Measurements from ENCODE around the gene NTM.

The NTM gene

GRCh38 chr11:132047167-132047566, 676.8 kb downstream of the NTM start:
- TF ChIP-seq ZNF274 (IDR thresholded peaks at IDR 0.05; ENCODE audit: low read depth, low read length) = no peak
- no peak overlapping the region for H3K4me3 ChIP-seq (ENCODE audit: low read length)

- no peak for TF ChIP-seq ZNF274 (IDR thresholded peaks at IDR 0.05; ENCODE audit: low read depth, low read length)
Measured at GRCh38 chr11:132048040-132048439, 677.6 kb downstream of the NTM start.

GRCh38 chr11:132049205-132049604, 678.8 kb downstream of the NTM start:
- TF ChIP-seq ZNF274 (IDR thresholded peaks at IDR 0.05; ENCODE audit: low read depth, low read length) = no peak
- H3K4me3 ChIP-seq (ENCODE audit: low read length) = no peak overlapping the region

More at GRCh38 chr11:132048040-132048439, 677.6 kb downstream of the NTM start:
- no peak overlapping the region for H3K4me3 ChIP-seq (ENCODE audit: low read length)

GRCh38 chr11:132050049-132050448, 679.6 kb downstream of the NTM start:
- H3K4me3 ChIP-seq (ENCODE audit: low read length) = no peak overlapping the region
- TF ChIP-seq ZNF274 (IDR thresholded peaks at IDR 0.05; ENCODE audit: low read depth, low read length) = no peak

GRCh38 chr11:132050577-132051165, 680.3 kb downstream of the NTM start:
- TF ChIP-seq ZNF274 (IDR thresholded peaks at IDR 0.05; ENCODE audit: low read depth, low read length) = no peak
- no peak overlapping the region for H3K4me3 ChIP-seq (ENCODE audit: low read length)

- no peak for TF ChIP-seq ZNF274 (IDR thresholded peaks at IDR 0.05; ENCODE audit: low read depth, low read length)
- H3K4me3 ChIP-seq (ENCODE audit: low read length) = no peak overlapping the region
Measured at GRCh38 chr11:132051704-132052103, 681.3 kb downstream of the NTM start.

GRCh38 chr11:132052342-132052741, 681.9 kb downstream of the NTM start:
- no peak overlapping the region for H3K4me3 ChIP-seq (ENCODE audit: low read length)
- no peak for TF ChIP-seq ZNF274 (IDR thresholded peaks at IDR 0.05; ENCODE audit: low read depth, low read length)

GRCh38 chr11:132052904-132053303, 682.5 kb downstream of the NTM start:
- no peak for TF ChIP-seq ZNF274 (IDR thresholded peaks at IDR 0.05; ENCODE audit: low read depth, low read length)

GRCh38 chr11:132054822-132055221, 684.4 kb downstream of the NTM start:
- H3K4me3 ChIP-seq (ENCODE audit: low read length) = no peak overlapping the region
- no peak for TF ChIP-seq ZNF274 (IDR thresholded peaks at IDR 0.05; ENCODE audit: low read depth, low read length)

More at GRCh38 chr11:132052904-132053303, 682.5 kb downstream of the NTM start:
- H3K4me3 ChIP-seq (ENCODE audit: low read length) = no peak overlapping the region

- H3K4me3 ChIP-seq (ENCODE audit: low read length) = no peak overlapping the region
- TF ChIP-seq ZNF274 (IDR thresholded peaks at IDR 0.05; ENCODE audit: low read depth, low read length) = no peak
Measured at GRCh38 chr11:132055296-132055695, 684.9 kb downstream of the NTM start.

GRCh38 chr11:132056689-132057088, 686.3 kb downstream of the NTM start:
- TF ChIP-seq ZNF274 (IDR thresholded peaks at IDR 0.05; ENCODE audit: low read depth, low read length) = no peak
- H3K4me3 ChIP-seq (ENCODE audit: low read length) = no peak overlapping the region

GRCh38 chr11:132057266-132057665, 686.9 kb downstream of the NTM start:
- TF ChIP-seq ZNF274 (IDR thresholded peaks at IDR 0.05; ENCODE audit: low read depth, low read length) = no peak
- H3K4me3 ChIP-seq (ENCODE audit: low read length) = no peak overlapping the region

GRCh38 chr11:132058211-132058772, 687.9 kb downstream of the NTM start:
- TF ChIP-seq ZNF274 (IDR thresholded peaks at IDR 0.05; ENCODE audit: low read depth, low read length) = no peak
- H3K4me3 ChIP-seq (ENCODE audit: low read length) = no peak overlapping the region

GRCh38 chr11:132060567-132060966, 690.2 kb downstream of the NTM start:
- TF ChIP-seq ZNF274 (IDR thresholded peaks at IDR 0.05; ENCODE audit: low read depth, low read length) = no peak
- no peak overlapping the region for H3K4me3 ChIP-seq (ENCODE audit: low read length)

- H3K4me3 ChIP-seq (ENCODE audit: low read length) = no peak overlapping the region
- no peak for TF ChIP-seq ZNF274 (IDR thresholded peaks at IDR 0.05; ENCODE audit: low read depth, low read length)
Measured at GRCh38 chr11:132062031-132062430, 691.6 kb downstream of the NTM start.

- no peak overlapping the region for H3K4me3 ChIP-seq (ENCODE audit: low read length)
- TF ChIP-seq ZNF274 (IDR thresholded peaks at IDR 0.05; ENCODE audit: low read depth, low read length) = no peak
Measured at GRCh38 chr11:132062541-132062940, 692.1 kb downstream of the NTM start.
